NT2/D1 (cell line): Measurements from ENCODE around the gene DISC1.

Experiments
- YY1 ChIP-seq: IDR thresholded peaks from 2 replicates; pipeline ENCODE4 v1.6.1; 2011; ENCODE audit not compliant: insufficient read length, insufficient read depth
- ZNF274 ChIP-seq: IDR thresholded peaks from 2 replicates; pipeline ENCODE4 v1.6.1; 2011; ENCODE audit warnings: mild to moderate bottlenecking, low read depth, low read length

DNA sequence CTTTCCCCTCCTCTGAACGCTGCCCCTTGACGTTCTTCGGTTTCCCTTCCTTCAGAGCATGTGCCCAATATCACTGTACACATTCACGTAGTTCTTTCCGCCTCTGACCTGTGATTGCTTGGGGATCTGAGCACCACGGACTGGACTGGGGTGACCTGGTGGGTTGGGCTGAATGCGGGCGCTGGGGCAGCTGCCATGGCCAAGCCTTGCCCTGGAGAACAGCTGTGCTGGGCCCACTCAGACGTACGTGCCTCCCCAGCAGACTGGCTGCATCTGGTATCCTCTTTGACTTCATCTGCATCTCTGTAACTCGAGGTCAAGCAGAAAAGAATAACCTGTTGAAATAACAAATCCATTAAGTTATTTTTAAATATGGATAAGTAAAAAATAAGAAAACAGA is 35.1 kb upstream of the DISC1 start:
- TF ChIP-seq ZNF274 (no peak), YY1 (no peak)
